ENCODE measurements around the gene RAD1. TPM values are rescaled to one million over a fixed set of nuclear protein-coding genes. Genes with fewer than 3 reads are reported as not detected.
A peak's percentile ranks its signal among the peaks of the same experiment; 100 is the strongest.

The RAD1 gene
- total RNA-seq, 1 donor from 2014 or later, result 36.1 TPM

DNA sequence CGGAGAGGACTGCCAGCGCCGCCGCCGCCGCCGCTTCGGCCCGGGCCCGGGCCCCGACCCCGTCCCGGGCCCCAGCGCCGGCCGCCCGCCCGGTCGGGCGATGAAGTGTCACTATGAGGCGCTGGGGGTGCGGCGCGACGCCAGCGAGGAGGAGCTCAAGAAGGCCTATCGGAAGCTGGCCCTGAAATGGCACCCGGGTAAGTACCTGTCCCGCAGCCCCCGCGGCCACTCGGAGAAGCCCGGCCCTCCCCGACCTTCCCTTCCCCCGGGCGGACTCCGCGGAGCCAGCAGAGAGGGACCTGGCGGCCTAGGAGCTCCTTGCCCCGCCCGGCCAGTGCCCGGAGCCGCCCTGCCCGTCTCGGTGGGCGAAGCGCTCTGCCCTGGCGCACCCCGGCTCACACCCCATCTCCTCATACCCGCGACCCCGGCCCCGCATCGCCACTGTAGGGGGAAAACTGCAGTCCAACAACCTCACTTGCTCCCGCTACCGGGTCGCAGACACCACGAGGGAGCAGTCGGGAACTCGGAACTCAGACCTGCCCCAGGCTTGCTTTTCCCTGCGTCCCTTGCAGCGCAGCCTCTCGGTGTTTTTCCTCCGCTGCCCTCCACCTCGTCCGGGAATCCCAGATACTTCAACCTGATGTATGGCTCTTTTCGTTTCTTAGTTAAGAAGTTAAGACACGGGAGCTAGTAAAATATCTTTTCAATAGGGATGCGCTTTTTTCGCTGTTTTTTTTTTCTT, 14.6 kb upstream of the RAD1 start:
- peak overlapping the region; percentile 99 for H3K27ac Mint-ChIP-seq (ENCODE audit: unreplicated experiment)
- TF ChIP-seq, protein P1, sequence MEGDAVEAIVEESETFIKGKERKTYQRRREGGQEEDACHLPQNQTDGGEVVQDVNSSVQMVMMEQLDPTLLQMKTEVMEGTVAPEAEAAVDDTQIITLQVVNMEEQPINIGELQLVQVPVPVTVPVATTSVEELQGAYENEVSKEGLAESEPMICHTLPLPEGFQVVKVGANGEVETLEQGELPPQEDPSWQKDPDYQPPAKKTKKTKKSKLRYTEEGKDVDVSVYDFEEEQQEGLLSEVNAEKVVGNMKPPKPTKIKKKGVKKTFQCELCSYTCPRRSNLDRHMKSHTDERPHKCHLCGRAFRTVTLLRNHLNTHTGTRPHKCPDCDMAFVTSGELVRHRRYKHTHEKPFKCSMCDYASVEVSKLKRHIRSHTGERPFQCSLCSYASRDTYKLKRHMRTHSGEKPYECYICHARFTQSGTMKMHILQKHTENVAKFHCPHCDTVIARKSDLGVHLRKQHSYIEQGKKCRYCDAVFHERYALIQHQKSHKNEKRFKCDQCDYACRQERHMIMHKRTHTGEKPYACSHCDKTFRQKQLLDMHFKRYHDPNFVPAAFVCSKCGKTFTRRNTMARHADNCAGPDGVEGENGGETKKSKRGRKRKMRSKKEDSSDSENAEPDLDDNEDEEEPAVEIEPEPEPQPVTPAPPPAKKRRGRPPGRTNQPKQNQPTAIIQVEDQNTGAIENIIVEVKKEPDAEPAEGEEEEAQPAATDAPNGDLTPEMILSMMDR (conservative IDR thresholded peaks at IDR 0.05), result peak; percentile 8
- peaks cover 3% of the 10 kb centered on the region for H3K27me3 Mint-ChIP-seq (ENCODE audit: low read depth)
- peaks cover 5% of the 10 kb centered on the region for H3K36me3 Mint-ChIP-seq (ENCODE audit: low read depth)
- peak overlapping the region; percentile 98 for H3K4me3 Mint-ChIP-seq
- peaks cover 27% of the 10 kb centered on the region for H3K4me1 Mint-ChIP-seq
- no peaks in the 10 kb centered on the region for H3K9me3 Mint-ChIP-seq
- DNase-seq (ENCODE audit: low read depth, low spot score), result peak; percentile 54

DNA sequence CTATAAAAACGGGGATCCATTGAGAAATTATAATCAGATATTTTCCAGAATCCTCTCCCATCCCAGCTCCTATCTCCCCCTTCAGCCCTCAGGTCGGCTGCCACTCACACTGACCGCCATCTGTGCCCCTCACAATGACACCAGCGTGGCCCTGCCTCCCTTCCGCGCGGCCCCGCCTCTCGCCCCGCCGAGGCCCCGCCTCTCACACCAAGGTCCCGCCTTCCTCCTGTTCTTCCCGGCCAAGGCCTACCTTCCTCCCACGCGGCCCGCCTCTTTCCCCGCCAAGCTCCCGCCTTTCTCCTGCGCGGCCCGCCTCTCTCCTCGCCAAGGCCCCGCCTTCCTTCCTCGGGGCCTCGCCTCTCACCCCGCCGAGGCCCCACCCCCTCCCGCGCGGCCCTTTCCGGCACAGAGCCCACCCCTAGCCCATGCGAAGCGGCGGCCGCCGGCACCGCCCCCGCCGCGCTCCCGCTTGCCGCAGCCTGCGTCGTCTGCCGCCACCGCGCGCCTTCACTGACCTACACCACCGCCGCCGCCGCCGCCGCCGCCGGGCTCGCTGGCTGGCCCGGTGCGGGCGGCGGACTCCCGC, 13.9 kb upstream of the RAD1 start, which contains the start of gene DNAJC21:
TSS of gene DNAJC21 (plus strand) at position 426 of the 586 bp plus-strand sequence. CDS start 261 bp downstream, outside the sequence.
- H3K27me3 Mint-ChIP-seq (ENCODE audit: low read depth), result peaks cover 3% of the 10 kb centered on the region
- peak within 1 kb of the TSS; percentile 99 for H3K27ac Mint-ChIP-seq (ENCODE audit: unreplicated experiment)
- peaks cover 5% of the 10 kb centered on the region for H3K36me3 Mint-ChIP-seq (ENCODE audit: low read depth)
- DNase-seq (ENCODE audit: low read depth, low spot score), result peak; percentile 96
- H3K4me1 Mint-ChIP-seq, result peaks cover 25% of the 10 kb centered on the region
- H3K4me3 Mint-ChIP-seq, result peak within 1 kb of the TSS; percentile 98
- TF ChIP-seq, protein P1 (conservative IDR thresholded peaks at IDR 0.05), result no peak
- no peaks in the 10 kb centered on the region for H3K9me3 Mint-ChIP-seq

DNA sequence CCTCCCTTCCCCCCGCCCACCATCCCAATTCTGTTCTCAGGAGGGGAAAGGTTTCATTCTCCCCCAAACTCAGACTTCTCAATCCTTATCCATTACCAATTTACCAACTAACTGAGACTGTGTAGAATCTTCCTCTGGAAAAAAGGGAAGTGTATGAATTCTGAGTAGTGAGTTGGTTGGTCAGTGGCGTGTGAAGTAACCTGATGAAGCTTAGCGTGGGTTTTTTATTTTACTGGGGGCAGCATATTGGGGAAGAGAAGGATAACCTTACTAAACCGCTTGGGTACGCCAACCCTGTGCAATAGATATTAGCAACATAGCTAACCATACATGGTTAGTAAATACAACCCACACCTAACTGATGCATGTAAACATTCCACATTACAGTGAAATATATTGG, 13.0 kb upstream of the RAD1 start:
- no peak for DNase-seq (ENCODE audit: low read depth, low spot score)
- H3K27me3 Mint-ChIP-seq (ENCODE audit: low read depth), result peaks cover 3% of the 10 kb centered on the region
- H3K36me3 Mint-ChIP-seq (ENCODE audit: low read depth), result peaks cover 5% of the 10 kb centered on the region
- no peak overlapping the region for H3K27ac Mint-ChIP-seq (ENCODE audit: unreplicated experiment)
- H3K4me1 Mint-ChIP-seq, result peaks cover 25% of the 10 kb centered on the region
- H3K9me3 Mint-ChIP-seq, result no peaks in the 10 kb centered on the region
- TF ChIP-seq, protein P1 (conservative IDR thresholded peaks at IDR 0.05), result no peak
- peak overlapping the region; percentile 38 for H3K4me3 Mint-ChIP-seq

DNA sequence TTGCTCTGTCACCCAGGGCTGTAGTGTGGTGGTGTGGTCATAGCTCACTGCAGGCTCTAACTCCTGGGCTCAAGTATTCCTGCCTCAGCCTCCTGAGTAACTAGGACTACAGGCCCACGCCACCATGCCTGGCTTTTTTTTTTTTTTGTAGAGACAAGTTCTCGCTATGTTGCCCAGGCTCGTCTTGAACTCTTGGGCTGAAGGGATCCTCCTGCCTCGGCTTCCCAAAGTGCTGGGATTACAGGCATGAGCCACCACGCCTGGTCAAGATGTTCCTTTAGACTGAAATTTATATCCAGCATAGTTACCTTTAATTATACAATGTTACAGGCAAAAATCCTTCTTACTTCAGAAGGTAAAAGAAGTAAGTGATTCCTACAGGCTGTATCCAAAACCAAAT, 12.5 kb upstream of the RAD1 start:
- peaks cover 5% of the 10 kb centered on the region for H3K36me3 Mint-ChIP-seq (ENCODE audit: low read depth)
- H3K27me3 Mint-ChIP-seq (ENCODE audit: low read depth), result peaks cover 3% of the 10 kb centered on the region
- H3K4me3 Mint-ChIP-seq, result peak overlapping the region; percentile 51
- DNase-seq (ENCODE audit: low read depth, low spot score), result no peak
- H3K9me3 Mint-ChIP-seq, result no peaks in the 10 kb centered on the region
- H3K27ac Mint-ChIP-seq (ENCODE audit: unreplicated experiment), result no peak overlapping the region
- H3K4me1 Mint-ChIP-seq, result peaks cover 25% of the 10 kb centered on the region
- TF ChIP-seq, protein P1 (conservative IDR thresholded peaks at IDR 0.05), result no peak

DNA sequence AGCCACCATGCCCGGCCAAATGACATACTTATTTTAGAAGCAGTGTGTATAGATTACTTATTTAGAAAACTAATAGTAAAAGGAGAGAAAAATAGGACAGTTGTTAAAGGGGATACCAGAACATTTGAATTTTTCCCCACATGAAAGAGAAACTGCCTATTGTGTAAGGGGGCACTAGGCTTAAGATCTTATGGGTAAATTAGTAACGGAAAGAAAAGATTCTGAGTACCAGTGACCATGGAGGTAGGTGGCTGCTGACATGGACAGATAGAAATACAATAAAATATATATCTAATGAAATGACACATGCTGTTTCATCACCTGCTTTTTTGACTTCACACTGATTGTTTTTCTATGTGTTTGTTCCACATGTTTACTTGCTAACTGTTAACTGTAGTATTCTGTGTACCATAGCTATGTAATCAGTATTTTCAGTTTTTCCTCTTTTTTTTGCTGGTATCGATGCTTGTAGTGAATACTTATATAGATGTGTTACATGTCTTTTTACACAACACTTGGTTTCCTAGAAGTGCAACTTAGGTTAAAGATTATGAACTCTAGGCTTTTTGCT, 11.1 kb upstream of the RAD1 start:
- TF ChIP-seq, protein P1 (conservative IDR thresholded peaks at IDR 0.05), result no peak
- no peak for DNase-seq (ENCODE audit: low read depth, low spot score)
- Mint-ChIP-seq H3K27me3 (ENCODE audit: low read depth) (peaks cover 3% of the 10 kb centered on the region), H3K9me3 (no peaks in the 10 kb centered on the region), H3K36me3 (ENCODE audit: low read depth) (peaks cover 6% of the 10 kb centered on the region), H3K27ac (ENCODE audit: unreplicated experiment) (no peak overlapping the region), H3K4me3 (peak overlapping the region; percentile 49), H3K4me1 (peaks cover 20% of the 10 kb centered on the region)
